GM18498 (cell line): ENCODE measurements around the gene CCNY.
"Not testable (repeated sequence)": the region's sequence is repeated elsewhere in the genome, so short reads cannot be mapped to it uniquely, and the experiment has no call there.

Experiments used
- ATAC-seq: cut with Tn5 transposase; IDR thresholded peaks from one replicate; pipeline ENCODE4 v1.9.1; 2021; ENCODE audit warnings: mild to moderate bottlenecking, moderate library complexity; ENCODE audit not compliant: unreplicated experiment

CCNY gene

DNA sequence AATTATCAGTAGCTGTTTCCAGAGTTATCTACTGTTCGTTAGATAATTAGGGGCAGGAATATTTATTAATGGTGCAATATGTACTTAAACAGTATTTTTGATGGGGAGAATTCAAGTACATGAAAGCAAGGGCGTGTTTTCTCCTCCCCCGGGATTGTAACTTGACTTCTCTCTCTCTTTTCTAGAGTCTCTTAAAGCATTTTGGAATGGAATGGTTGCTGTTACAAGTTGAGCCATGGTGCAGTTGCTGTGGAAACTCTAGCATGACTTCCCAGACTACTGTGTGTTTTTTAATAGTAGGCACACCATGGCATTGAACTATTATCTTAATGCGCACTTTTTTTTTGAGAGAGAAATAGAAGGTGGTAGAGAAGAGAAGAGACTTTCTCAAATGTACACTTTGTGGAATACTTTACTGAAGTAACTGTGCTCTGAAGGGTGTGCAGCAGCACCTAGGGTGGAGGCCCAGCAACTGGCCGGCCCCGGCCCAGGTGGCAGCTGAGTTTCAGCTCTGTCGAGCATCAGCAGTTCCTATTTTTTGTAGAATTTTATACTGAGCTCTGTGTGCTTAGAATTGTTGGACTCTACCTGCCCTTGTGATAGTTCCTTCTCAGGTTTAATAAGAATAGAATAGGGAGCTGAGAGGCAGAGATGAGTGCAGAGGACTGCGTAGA lies 64.4 kb downstream of the CCNY start:
- no peak for ATAC-seq

DNA sequence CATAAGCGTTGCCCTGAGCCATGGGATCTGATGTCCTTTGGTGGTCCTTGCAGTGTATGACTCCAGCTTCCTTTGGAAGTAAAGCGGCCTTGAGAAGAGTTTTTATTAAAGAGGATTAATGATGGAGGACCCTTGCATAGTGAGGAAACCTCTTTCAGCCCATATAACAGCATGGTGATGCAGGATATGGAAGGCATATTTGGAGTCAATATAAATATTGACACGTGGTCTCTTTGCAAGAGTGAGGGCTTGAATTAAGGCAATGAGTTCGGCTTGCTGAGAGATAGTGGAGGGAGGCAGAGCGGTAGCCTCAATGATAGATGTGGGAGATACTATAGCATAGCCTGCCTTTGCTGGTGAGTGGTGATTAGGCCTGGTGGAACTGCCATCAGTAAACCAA lies 67.2 kb downstream of the CCNY start:
- ATAC-seq, result not testable (repeated sequence)

DNA sequence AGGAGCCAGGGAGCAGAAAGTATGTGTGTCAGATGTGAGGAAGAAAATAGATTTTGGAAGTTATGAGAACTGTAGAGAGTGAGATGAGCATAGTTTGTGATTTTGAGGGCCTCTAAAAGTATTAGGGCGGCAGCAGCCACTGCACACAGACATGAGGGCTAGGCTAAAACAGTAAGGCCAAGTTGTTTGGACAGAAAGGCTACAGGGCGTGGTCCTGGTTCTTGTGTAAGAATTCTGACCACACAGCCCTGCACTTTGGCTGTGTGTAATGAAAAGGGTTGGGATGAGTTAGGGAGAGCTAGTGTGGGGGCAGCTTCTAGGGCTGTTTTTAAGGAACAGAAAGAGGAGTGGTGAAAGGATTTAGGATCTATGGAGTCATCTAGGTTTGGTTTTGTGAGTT lies 67.8 kb downstream of the CCNY start:
- ATAC-seq, result not testable (repeated sequence)

DNA sequence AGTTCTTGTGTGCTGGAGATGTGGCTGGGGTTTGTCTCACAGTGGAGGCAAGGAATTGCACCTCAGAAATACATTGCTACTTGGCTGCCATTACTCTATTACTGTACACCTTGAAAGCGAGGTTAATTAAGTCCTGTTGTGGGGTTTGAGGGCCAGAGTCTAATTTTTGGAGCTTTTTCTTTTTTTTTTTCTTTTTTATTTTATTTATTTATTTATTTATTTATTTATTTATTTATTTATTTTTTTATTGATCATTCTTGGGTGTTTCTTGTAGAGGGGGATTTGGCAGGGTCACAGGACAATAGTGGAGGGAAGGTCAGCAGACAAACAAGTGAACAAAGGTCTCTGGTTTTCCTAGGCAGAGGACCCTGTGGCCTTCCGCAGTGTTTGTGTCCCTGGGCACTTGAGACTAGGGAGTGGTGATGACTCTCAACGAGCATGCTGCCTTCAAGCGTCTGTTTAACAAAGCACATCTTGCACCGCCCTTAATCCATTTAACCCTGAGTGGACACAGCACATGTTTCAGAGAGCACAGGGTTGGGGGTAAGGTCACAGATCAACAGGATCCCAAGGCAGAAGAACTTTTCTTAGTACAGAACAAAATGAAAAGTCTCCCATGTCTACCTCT lies 69.8 kb downstream of the CCNY start:
- ATAC-seq, result not testable (repeated sequence)

DNA sequence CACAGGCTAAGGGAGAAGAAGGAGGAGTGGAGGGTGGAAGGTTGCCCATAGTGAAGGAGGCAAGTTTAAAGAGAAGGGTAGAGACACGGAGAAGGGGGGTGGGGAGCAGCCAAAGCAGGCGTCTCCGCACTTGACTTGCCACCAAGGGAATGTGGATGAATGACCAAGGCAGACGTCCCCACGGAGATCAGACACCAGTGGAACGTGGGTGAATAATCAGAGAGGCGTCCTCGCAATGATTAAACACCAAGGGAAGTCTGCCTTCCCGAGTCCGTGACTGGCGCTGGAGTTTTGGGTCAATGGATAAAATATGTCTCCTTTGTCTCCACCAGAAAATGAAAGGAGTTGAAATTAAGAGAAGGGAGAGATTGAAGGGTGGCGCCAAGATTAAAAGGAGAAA lies 71.4 kb downstream of the CCNY start:
- ATAC-seq, result not testable (repeated sequence)

DNA sequence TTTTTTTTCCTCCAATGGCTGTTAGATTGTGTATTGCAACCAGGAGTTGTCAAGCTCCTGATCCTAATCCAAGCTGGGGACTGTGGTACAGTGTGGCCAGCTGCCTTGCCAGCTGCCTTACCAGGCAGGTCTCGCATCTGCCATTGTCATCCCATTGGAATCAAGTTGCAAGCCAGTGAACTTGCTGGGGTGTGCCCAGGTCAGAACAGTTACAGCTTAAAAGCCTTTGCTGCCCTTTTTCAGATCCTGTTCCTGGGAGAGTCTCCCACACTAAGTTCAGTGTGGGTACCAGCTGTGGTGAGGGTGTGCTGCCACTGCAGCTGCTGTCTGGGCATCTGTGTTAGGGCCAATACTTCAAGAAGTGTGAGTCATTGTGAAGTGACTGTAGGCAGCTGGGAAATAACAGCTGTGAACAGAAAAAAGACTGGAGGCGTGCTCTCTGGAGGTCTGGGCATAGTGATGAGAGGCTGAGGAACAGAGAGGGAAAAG lies 72.8 kb downstream of the CCNY start:
- ATAC-seq, result peak; percentile 68

DNA sequence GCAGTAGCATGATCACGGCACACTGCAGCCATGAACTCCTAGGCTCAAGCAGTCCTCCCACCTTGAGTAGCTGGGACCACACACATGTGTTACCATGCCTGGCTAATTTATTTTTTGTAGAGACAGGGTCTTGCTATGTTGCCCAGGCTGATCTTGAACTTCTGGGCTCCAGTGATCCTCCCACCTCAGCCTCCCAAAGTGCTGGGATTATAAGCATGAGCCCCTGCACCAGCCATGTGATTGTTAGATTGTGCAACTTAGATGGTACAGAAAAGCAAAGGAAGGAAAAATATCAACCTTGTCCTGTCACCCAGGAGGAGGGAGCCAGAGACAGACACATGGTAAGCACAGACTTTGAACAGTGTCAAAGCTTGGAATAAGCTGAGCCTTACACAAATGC lies 73.5 kb downstream of the CCNY start:
- ATAC-seq, result no peak

DNA sequence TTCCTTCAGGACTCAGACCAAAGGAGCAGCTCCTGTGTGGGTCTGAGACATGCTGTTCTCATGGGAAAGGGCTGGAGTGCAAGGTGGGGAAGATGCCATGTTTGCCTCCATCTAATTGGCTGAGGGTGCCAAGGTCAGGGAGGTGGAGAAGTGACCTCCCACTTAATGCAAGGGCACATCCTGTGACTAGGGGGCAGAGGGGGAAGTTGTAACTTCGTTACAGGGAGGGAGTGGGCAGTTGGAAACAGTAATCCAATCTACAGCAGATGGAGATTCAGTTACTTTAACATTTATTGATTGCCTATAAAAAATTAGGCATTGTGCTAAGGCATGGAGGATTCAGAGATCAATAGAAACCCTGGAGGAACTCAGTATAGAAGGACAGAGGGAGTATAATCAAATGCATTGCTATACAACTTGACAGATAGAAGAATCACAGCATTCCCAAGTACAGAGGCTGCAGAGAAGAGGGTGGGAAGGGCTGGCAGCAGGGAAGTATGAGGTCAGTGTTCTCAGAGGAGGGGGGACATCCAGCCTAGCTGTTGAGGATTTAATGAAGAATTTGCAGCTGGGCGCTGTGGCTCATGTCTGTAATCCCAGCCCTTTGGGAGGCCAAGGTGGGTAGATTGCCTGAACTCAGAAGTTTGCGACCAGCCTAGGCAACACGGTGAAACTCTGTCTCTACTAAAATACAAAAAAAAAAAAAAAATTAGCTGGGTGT lies 75.9 kb downstream of the CCNY start:
- no peak for ATAC-seq

DNA sequence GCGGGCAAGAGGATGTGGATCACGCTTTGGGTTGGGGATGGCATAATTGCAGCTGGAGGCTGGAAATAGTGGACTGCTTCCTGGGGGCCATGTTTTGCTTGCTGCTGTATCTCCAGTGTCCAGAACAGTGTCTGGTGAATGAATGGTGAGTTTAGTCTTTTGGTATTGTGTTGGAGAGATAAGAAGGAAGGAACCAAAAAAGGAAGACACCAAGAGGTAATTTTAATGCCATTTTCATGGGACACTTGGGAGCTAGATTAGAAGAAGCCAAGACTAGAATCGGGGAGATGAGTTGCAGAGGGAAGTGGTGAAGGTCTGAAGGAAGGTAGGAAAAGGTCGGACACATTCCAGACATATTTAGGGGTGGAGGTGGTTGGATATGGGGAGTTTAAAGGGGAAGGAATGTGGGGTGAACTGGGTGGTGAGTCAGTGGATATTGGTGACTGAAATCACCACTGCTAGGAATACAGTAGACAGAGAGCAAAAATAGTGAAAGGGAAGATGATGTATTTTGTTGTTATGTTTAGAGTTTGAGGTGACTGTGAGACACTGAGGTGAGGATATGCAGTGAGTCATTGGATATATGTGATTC lies 76.7 kb downstream of the CCNY start:
- no peak for ATAC-seq

DNA sequence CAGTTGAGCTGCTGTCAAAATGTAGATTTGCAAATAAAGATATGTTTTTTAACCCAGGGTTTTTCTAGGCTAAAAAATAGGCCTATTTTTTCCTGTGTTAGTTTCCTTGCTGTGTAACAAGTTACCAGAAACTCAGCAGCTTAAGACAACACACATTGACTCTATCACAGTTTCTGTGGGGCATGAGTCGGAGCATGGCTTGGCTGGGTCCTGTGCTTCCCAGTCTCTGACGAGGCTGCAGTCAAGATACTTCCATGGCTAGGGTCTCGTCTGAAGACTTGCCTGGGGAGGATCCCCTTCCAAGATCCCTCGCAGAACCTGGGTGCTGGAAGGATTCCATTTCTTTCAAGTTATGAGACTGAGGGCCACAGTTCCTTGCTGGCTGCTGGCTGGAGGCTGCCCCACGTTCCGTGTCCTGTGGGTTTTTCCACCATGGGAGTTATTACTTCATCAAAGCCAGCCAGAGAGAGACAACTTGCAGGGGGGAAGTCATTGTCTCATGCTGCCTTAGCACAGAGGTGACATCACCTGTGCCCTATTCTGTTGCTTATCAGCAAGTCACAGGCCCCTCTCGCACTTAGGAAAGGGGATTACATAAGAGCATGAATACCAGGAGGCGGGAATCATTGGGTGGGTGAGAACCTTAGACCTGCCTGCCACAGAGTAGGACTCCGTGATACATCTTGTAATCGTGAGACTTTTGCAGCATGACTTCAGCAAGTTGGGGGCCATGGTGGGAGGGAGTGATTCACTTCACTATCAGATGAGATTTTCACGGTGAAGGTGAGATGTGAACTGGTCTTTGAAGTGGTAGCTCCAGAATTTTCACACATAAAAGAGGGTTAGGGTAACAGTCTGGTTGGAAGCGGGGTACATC lies 77.9 kb downstream of the CCNY start:
- ATAC-seq, result no peak

DNA sequence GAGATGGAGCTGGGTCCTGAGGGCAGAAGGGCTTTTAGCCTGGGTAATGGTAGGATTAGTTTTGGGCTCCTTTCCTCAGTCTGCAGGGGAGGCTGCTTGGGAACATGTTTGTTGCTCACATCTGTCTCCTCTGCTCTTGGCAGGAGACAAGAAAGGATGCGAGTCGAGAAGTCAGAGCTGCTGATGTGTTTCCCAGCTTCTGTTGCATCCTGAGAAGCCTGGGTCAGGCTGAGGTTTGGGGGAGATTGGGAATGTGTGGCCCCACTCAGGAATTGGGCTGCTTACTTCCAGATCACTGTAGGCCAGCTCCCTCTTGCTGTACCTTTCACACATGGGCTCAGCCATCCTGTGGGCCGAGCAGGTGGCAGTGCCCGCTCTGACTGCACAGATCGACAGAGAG lies 79.2 kb downstream of the CCNY start:
- no peak for ATAC-seq

DNA sequence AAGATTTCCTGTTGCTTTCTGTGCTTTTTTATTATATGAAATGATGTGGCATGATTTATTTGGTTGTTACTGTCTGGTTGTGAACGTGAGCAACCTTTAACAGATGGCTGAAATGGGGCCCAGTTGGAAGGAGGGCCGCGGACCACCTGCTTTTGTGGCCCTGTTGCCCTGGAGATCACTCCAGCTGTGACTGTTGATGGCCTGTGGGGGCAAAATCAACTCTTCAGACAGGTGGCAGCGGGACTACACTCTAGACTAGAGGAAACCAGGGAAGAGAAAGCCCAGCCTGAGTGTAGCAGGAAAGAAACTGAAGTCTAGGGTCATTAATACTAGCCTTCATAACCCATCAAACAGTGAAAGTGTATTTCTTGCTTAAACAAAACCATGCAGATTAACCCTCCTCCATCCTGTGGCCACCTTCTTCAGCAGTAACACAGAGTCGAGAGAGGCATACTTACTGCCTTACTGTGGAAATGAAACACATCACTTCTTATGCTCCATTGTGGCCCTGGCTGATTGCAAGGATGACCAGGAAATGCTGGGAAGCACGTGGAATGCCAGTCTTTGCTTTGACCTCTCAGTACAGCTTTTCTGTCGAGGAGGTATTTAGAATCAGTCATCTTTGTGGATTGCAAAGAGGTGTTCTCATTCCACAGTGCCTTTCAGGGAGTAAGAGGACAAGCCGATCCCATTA lies 80.5 kb downstream of the CCNY start:
- no peak for ATAC-seq

DNA sequence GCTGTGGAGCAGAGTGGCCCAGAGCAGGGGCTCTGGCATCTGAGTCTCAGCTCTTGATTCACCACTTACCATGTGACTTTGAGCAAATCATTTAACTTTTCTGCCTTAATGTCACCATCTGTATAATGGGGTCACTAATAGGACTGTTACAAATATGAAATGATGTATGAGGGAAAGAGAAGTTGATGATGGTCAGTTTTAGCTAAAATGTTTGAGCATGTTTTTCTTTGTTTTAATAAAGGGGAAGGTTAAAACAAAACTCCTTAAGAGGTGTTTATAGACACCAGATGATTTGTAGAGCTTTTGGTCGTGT lies 81.0 kb downstream of the CCNY start:
- ATAC-seq, result no peak

DNA sequence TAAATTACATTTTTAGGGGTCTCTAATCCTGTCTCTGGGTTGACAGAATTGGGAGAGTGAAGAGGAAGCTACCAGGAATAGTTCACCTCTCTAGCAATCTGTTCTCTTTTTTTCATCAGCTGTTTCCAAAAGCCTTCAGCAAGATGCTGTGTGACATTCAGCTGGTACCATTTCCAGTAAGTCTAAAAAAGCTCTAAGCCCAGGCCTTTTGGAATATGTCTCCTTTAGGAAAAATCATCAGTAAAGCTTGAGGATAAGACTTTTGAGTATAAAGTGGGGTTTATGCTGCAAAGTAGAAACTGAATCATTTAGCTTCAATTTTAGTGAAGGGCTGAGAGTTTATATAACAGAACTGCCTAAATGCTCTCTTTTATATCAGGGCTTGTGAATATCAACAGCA lies 81.5 kb downstream of the CCNY start:
- ATAC-seq, result no peak

DNA sequence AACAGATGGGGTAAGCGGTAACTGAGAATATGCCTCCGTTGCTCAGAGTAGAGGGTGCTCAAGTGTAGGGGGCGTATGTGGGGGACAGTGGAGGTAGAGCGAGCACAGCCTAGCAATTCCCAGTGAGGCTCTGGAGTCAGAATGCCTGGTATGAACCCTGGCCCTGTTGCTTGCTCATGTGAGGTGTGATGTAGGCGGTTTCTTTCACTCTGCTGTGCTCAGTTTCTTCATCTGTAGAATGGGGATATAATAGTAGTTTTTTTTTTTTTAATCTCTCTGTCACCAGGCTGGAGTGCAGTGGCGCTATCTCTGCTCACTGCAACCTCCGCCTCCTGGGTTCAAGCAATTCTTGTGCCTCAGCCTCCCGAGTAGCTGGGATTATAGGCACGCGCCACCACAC lies 82.3 kb downstream of the CCNY start:
- not testable (repeated sequence) for ATAC-seq

DNA sequence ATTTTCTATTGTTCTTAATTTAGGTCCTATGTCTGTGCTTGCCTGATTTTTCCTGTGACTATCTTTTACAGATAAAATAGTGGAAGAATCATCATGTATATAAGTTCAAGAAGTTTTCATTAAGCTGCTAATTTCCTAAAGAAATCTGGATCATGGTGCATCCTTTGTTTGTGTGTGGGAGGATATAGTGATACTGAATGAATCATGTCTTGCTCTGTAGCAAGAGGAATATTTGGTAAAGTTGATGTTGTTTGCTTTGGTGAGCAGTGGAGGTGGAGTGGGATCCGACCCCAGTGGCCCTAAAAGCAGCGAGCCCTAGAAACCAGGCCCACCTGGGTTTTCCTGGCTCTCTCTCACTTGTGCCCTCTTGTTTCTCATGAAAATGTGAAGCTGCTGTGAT lies 83.7 kb downstream of the CCNY start:
- no peak for ATAC-seq

DNA sequence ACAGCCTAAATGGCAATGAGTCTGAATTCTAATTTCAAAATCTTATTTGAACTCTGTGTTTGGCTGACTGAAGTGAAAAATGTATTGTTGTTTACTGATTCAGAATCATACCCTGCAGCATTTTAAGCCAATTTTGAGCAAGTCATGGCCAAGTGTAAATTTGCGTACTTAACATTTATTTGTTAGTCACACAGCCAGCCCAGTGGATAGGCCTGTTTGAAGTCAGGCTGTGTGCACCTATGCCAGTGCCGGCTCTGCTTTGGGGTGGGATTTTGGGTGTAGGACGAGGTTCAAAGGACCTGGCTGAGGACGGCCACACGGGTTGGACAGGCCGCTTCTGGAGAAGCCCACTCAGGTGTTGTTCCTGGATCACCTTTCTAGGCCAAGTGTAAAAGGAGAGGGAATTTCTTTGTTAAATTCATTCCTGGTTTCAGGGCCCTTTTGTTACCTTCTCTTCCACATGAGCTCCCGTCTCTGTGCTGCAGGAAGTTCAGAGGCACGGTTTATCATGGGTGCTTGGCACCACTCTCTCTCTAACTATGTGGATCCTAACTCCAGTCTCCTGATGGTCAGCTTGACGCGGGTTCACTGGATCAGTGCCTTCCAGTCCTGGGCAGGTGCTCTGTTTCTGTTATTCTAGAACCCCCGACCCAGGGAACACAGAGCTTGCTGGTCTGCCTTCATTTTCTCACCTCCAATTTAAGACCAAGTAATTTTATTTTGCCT lies 84.7 kb downstream of the CCNY start:
- ATAC-seq, result no peak

DNA sequence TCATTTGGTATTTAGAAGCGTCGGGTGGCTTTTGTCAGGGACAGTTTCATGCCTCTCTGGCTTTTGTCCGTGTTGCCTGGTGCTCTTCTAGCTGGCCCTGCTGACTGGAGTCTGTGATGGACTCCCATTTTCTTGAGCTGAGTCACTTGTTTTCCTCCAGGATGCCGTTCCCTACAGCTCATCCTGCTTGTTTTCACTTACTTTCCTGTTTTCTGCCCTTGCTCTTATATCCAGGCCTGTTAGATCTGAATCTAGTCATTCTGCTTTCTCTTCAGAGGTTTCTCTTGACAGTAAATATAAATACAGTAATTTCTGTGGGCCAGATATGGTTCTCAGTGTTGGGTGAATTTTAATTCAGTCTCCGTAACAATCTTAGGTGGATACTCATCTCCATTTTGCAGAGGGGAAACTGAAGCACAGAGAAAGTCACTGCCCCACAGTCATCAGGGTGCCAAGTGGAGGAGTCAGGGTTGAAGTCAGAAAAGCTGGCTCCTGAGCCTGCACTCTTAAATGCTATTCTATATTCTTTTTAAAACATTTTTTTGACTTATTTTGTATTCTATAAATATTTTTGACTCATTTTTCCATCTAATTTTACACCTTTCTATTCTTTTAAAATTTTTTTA lies 85.4 kb downstream of the CCNY start:
- ATAC-seq, result no peak

DNA sequence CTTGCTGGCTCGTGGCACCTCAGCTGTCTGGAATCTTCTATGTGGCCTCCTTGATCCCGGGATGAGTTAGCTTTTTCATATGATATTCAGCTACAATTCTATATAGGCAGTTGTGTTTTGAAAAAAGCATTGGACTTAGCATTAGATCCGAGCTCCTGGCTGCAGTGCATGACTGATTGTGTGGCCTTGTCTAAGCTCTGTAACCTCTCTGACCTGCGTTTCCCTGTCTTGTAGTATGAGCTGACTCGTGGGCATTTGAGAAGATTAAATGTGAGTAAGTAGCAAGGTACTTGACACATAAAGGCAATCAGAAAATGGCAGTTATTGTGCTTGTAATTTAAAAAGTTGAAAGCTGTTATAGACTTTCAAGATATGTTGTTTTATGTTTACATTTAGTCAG lies 85.9 kb downstream of the CCNY start:
- no peak for ATAC-seq
